Muscle layer of colon (tissue), 2 donors: Measurements from ENCODE around the gene FBXL2.
"Not testable (repeated sequence)": the region's sequence is repeated elsewhere in the genome, so short reads cannot be mapped to it uniquely, and the experiment has no call there.

Experiments used
- H3K27ac ChIP-seq: one replicate; pipeline ENCODE4 v1.7.0; 2013; ENCODE audit warnings: low read depth, mild to moderate bottlenecking, low read length, moderate library complexity
- H3K27me3 ChIP-seq, 2 donors: one replicate each; pipeline ENCODE4 v1.7.0; 2013; ENCODE audit warnings: low read length in 2 of 2, mild to moderate bottlenecking in 2 of 2; ENCODE audit not compliant: insufficient read depth in 2 of 2, control insufficient read depth in 1 of 2
- H3K36me3 ChIP-seq: one replicate; pipeline ENCODE4 v1.7.0; 2013; ENCODE audit warnings: mild to moderate bottlenecking, low read length; ENCODE audit not compliant: insufficient read depth
- H3K4me1 ChIP-seq: one replicate; pipeline ENCODE4 v1.7.0; 2013; ENCODE audit warnings: mild to moderate bottlenecking, low read length; ENCODE audit not compliant: insufficient read depth
- H3K4me3 ChIP-seq, 2 donors: one replicate each; pipeline ENCODE4 v1.7.0; 2013; ENCODE audit warnings: low read length in 2 of 2, low read depth in 1 of 2, mild to moderate bottlenecking in 1 of 2, moderate library complexity in 1 of 2
- H3K9ac ChIP-seq: one replicate; pipeline ENCODE4 v1.7.0; 2013; ENCODE audit warnings: low read length
- H3K9me3 ChIP-seq: one replicate; pipeline ENCODE4 v1.7.0; 2013; ENCODE audit warnings: mild to moderate bottlenecking, low read length
- donor health status: abdominal sarcoma.
- donor health status: Adenocarcinoma of cecum.

FBXL2 gene

GRCh38 chr3:33417066-33417673, 139.9 kb downstream of the FBXL2 start:
- Histone ChIP-seq H3K36me3 (peaks cover 32% of the 10 kb centered on the region), H3K9ac (no peak overlapping the region), H3K4me1 (no peaks in the 10 kb centered on the region), H3K27me3 (no peaks in the 10 kb centered on the region), H3K4me3 (no peak overlapping the region), H3K9me3 (no peaks in the 10 kb centered on the region), H3K27ac (no peak overlapping the region)

- Histone ChIP-seq H3K4me3 (no peak overlapping the region), H3K4me1 (no peaks in the 10 kb centered on the region), H3K36me3 (peaks cover 24% of the 10 kb centered on the region), H3K27ac (no peak overlapping the region), H3K27me3 (no peaks in the 10 kb centered on the region), H3K9ac (no peak overlapping the region), H3K9me3 (no peaks in the 10 kb centered on the region)
These were observed 142.7 kb downstream of the FBXL2 start for GRCh38 chr3:33419948-33420347.

- H3K9ac ChIP-seq, result no peak overlapping the region
These were observed 143.7 kb downstream of the FBXL2 start for GRCh38 chr3:33420966-33421365.

GRCh38 chr3:33424606-33425452, 147.6 kb downstream of the FBXL2 start:
- H3K27ac ChIP-seq, result no peak overlapping the region
- H3K9ac ChIP-seq, result no peak overlapping the region
- H3K36me3 ChIP-seq, result peaks cover 12% of the 10 kb centered on the region
- H3K27me3 ChIP-seq, result no peaks in the 10 kb centered on the region
- H3K9me3 ChIP-seq, result no peaks in the 10 kb centered on the region
- peaks cover 19% of the 10 kb centered on the region for H3K4me1 ChIP-seq
- no peak overlapping the region for H3K4me3 ChIP-seq

More at GRCh38 chr3:33420966-33421365, 143.7 kb downstream of the FBXL2 start:
- H3K27me3 ChIP-seq, result no peaks in the 10 kb centered on the region
- peaks cover 14% of the 10 kb centered on the region for H3K36me3 ChIP-seq
- H3K4me1 ChIP-seq, result no peaks in the 10 kb centered on the region
- no peaks in the 10 kb centered on the region for H3K9me3 ChIP-seq
- H3K27ac ChIP-seq, result no peak overlapping the region
- H3K4me3 ChIP-seq, result no peak overlapping the region

GRCh38 chr3:33425453-33425852, 148.2 kb downstream of the FBXL2 start:
- Histone ChIP-seq H3K4me3 (no peak overlapping the region), H3K9me3 (no peaks in the 10 kb centered on the region), H3K36me3 (peaks cover 12% of the 10 kb centered on the region), H3K9ac (no peak overlapping the region), H3K27ac (no peak overlapping the region), H3K27me3 (no peaks in the 10 kb centered on the region), H3K4me1 (peaks cover 19% of the 10 kb centered on the region)

- H3K4me1 ChIP-seq, result peaks cover 19% of the 10 kb centered on the region
- H3K27ac ChIP-seq, result no peak overlapping the region
- H3K27me3 ChIP-seq, result no peaks in the 10 kb centered on the region
- no peaks in the 10 kb centered on the region for H3K9me3 ChIP-seq
- peaks cover 7% of the 10 kb centered on the region for H3K36me3 ChIP-seq
- H3K9ac ChIP-seq, result no peak overlapping the region
- no peak overlapping the region for H3K4me3 ChIP-seq
These were observed 148.8 kb downstream of the FBXL2 start for GRCh38 chr3:33426068-33426467.

GRCh38 chr3:33426630-33427317, 149.5 kb downstream of the FBXL2 start:
- H3K9me3 ChIP-seq, result no peaks in the 10 kb centered on the region
- no peak overlapping the region for H3K9ac ChIP-seq
- no peaks in the 10 kb centered on the region for H3K27me3 ChIP-seq
- peaks cover 19% of the 10 kb centered on the region for H3K4me1 ChIP-seq
- no peak overlapping the region for H3K4me3 ChIP-seq
- no peaks in the 10 kb centered on the region for H3K36me3 ChIP-seq
- H3K27ac ChIP-seq, result no peak overlapping the region

- Histone ChIP-seq H3K9ac (no peak overlapping the region), H3K27me3 (no peaks in the 10 kb centered on the region), H3K9me3 (no peaks in the 10 kb centered on the region), H3K4me1 (peaks cover 19% of the 10 kb centered on the region), H3K36me3 (no peaks in the 10 kb centered on the region), H3K27ac (no peak overlapping the region), H3K4me3 (no peak overlapping the region)
These were observed 151.5 kb downstream of the FBXL2 start for GRCh38 chr3:33428734-33429133.

GRCh38 chr3:33429306-33429705, 152.1 kb downstream of the FBXL2 start:
- not testable (repeated sequence) for H3K36me3 ChIP-seq, H3K27me3 ChIP-seq, H3K9me3 ChIP-seq, H3K27ac ChIP-seq, H3K4me3 ChIP-seq, H3K9ac ChIP-seq
- H3K4me1 ChIP-seq, result peaks cover 19% of the 10 kb centered on the region

- H3K9me3 ChIP-seq, result no peaks in the 10 kb centered on the region
- H3K4me3 ChIP-seq, result no peak overlapping the region
- H3K9ac ChIP-seq, result no peak overlapping the region
- no peaks in the 10 kb centered on the region for H3K27me3 ChIP-seq
- peaks cover 19% of the 10 kb centered on the region for H3K4me1 ChIP-seq
- no peak overlapping the region for H3K27ac ChIP-seq
- H3K36me3 ChIP-seq, result no peaks in the 10 kb centered on the region
These were observed 152.8 kb downstream of the FBXL2 start for GRCh38 chr3:33430061-33430460.

GRCh38 chr3:33430571-33430970, 153.3 kb downstream of the FBXL2 start:
- H3K27ac ChIP-seq, result no peak overlapping the region
- H3K4me1 ChIP-seq, result peaks cover 22% of the 10 kb centered on the region
- H3K9me3 ChIP-seq, result no peaks in the 10 kb centered on the region
- H3K9ac ChIP-seq, result no peak overlapping the region
- no peaks in the 10 kb centered on the region for H3K36me3 ChIP-seq
- no peak overlapping the region for H3K4me3 ChIP-seq
- H3K27me3 ChIP-seq, result no peaks in the 10 kb centered on the region
